Left lung (tissue), 10 donors: ENCODE results near the gene RASAL1. TPM values are rescaled to one million over a fixed set of nuclear protein-coding genes. Genes with fewer than 3 reads are reported as not detected.
A peak's percentile ranks its signal among the peaks of the same experiment; 100 is the strongest.

Source experiments
- ATAC-seq: fragments of 200-7000 bp; cut with Tn5 transposase; one replicate; pipeline ENCODE4 v1.9.1; 2020; ENCODE audit warnings: moderate library complexity
- DNase-seq, 4 donors: peaks; one replicate each; pipeline ENCODE4 v3.0.0-alpha.2; 2013 to 2020
- H3K27ac ChIP-seq, 2 donors: fragments of 200-600 bp; sonication (generic) in 1 of 2; one replicate each; pipeline versions ENCODE4 v1.5.0 to v1.8.0; 2020 to 2021
- H3K27me3 ChIP-seq, 2 donors: fragments of 200-600 bp; sonication (generic) in 1 of 2; one replicate each; pipeline versions ENCODE4 v1.5.0 to v1.8.0; 2020 to 2021
- H3K36me3 ChIP-seq, 2 donors: fragments of 200-600 bp; sonication (generic) in 1 of 2; one replicate each; pipeline versions ENCODE4 v1.5.0 to v1.8.0; 2020 to 2021
- H3K4me1 ChIP-seq, 2 donors: fragments of 200-600 bp; one replicate each; pipeline ENCODE4 v1.8.0; 2021
- H3K4me3 ChIP-seq, 2 donors: fragments of 200-600 bp; sonication (generic) in 1 of 2; one replicate each; pipeline versions ENCODE4 v1.5.0 to v1.8.0; 2020 to 2021; ENCODE audit warnings: mild to moderate bottlenecking in 1 of 2
- H3K9me3 ChIP-seq, 2 donors: fragments of 200-600 bp; sonication (generic) in 1 of 2; one replicate each; pipeline versions ENCODE4 v1.5.0 to v1.8.0; 2020 to 2021
- intact Hi-C, 2 donors: fragments of 100-400 bp; cut with DNase I; formaldehyde crosslinking; loops; one replicate each; pipeline versions ENCODE4 v1.11.2 to v1.14.2; 2022
- polyA plus RNA-seq, 6 donors: library from polyadenylated mRNA; unstranded; fragments of 120-200 nt; gene quantifications; one replicate each; pipeline ENCODE4 v1.2.1, GENCODE V29; 2013; ENCODE audit not compliant: insufficient read length in 6 of 6
- total RNA-seq, 2 donors: library from RNA; stranded (reverse); fragmentation: NEBNext Ultra II Directional; extraction: Animal tissue kit (Norgen Biotek cat#: 25700); gene quantifications; one replicate each; pipeline ENCODE4 v1.2.1, GENCODE V29; 2021
- TF ChIP-seq, protein P1 (sequence below), 2 donors: fragments of 200-600 bp; sonication (generic) in 1 of 2; IDR thresholded peaks; one replicate each; pipeline versions ENCODE4 v1.5.0 to v1.8.0; 2021; ENCODE audit warnings: antibody characterized with exemption in 2 of 2
- donor health status: DM: no; HTN: yes; CAD: no.
- donor health status: DM: no; HTN: no; CAD: no.

Gene RASAL1
- total and polyA plus RNA-seq, 8 donors, result 0.16 to 0.46 (median 0.24) TPM

DNA sequence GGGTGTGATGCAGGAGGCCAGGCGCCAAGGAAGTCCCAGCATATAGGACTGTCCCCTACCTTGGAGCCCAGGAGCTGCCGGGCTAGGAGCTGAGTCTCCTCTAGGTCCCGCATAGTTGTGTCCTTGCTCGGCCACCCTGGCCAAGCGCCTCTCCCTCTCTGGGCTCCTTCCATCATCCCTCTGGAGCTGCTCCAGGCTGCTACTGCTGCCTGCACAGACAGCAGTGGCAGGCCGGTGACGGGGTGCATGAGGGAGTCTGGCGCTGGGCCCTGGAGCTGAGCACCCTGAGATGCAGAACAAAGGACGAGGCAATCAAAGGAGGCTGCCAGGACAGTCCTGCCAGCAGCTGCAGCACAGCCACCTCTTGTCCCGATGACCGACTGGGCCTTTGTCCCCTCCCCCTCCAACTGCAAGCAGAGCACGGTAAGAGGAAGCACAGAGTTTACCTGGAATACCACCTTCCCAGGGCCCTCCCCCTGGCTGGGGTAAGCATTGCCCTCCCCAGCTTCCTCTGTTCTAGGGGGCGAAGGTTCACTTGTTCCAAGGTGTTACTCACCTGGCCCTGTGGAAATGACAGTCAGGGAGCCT is 68.7 kb downstream of the RASAL1 start:
- H3K27ac ChIP-seq, result no peak overlapping the region
- H3K9me3 ChIP-seq, result no peaks in the 10 kb centered on the region
- H3K36me3 ChIP-seq, result no peaks in the 10 kb centered on the region
- intact Hi-C loops, result no loop called here
- ATAC-seq (no peak), DNase-seq (no peak)
- H3K4me1 ChIP-seq, result no peaks in the 10 kb centered on the region
- no peak overlapping the region for H3K4me3 ChIP-seq
- TF ChIP-seq, protein P1, sequence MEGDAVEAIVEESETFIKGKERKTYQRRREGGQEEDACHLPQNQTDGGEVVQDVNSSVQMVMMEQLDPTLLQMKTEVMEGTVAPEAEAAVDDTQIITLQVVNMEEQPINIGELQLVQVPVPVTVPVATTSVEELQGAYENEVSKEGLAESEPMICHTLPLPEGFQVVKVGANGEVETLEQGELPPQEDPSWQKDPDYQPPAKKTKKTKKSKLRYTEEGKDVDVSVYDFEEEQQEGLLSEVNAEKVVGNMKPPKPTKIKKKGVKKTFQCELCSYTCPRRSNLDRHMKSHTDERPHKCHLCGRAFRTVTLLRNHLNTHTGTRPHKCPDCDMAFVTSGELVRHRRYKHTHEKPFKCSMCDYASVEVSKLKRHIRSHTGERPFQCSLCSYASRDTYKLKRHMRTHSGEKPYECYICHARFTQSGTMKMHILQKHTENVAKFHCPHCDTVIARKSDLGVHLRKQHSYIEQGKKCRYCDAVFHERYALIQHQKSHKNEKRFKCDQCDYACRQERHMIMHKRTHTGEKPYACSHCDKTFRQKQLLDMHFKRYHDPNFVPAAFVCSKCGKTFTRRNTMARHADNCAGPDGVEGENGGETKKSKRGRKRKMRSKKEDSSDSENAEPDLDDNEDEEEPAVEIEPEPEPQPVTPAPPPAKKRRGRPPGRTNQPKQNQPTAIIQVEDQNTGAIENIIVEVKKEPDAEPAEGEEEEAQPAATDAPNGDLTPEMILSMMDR (IDR thresholded peaks at IDR 0.05), result no peak
- H3K27me3 ChIP-seq, result peaks cover 0 to 40% of the 10 kb centered on the region in 2 donors

DNA sequence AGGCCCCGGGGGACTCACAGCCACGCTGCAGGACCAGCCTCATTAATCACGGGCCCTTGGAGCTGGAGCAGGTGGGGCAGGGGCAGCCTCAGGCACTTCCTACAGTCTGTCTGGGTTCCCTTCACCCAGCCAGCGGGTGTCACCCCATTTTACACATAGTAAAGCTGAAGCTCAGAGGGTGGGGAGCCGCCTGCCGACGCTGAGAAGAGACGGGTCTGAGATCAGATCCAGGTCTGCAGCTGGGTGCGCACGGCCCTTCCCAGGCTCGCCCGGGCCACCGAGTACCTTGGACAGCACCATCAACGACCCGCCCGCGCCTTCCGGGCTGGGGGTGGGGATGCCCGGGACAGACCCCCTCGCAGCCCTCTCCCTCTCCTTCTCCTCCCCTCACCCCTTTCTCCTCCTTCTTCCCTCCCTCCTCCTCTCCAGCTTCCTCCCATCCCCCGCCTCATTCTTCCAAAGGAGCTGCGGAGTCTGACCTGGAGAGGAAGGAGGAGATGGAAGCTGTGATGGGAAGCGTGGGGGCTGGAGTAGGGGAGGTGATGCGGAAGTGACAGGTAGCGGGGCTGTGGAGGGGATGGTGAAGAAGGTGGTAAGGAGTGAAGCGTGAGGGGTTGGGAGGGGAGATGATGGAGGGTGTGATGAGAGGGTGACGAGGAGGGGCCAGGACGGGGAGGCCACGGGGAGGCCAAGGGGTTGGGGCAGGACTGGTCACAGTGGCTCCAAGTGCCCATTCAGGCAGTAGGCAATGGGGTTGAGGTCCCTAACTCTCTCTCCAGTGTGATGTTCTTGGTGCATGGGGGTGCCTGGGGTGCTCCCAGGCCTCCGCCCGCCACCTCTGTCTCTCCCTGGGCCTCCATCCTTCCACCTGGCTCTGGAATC is 70.2 kb downstream of the RASAL1 start:
- TF ChIP-seq, protein P1 (IDR thresholded peaks at IDR 0.05), result no peak

DNA sequence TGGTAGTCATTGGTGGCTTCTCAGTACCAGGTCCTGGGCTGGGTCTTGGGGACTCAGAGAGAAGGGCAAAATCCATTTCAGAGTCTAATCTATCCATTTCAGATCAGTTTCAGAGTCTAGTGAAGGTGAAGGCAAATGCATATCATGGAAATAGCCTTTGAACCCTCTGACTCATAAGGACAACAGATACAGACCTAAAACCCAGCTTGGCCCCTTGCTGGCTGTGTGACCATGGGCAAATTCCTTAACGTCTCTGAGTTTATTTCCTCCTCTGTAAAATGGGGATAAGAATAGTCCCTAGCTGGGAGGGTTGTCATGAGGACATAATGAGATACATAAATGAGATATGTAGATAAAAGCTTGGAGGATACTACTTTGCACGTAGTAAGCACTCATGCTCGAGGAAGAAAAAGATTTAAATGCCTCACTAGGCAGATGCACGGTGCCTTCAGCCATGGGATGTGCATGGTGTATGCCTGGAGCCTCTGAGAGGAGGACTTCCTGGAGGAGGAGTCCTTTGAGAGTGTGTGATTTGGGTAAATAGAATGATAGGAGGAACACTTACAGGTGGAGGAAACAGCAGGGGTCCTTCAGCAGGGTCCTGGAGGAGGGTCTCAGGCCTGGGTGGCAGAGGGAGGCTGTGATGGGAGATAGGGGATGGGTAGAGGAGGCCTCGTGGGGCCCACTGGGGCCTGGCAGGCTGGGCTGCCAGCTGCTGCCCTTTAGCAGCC is 71.0 kb downstream of the RASAL1 start:
- DNase-seq (no peak), ATAC-seq (no peak)
- TF ChIP-seq, protein P1 (IDR thresholded peaks at IDR 0.05), result no peak
- peaks cover 0 to 51% of the 10 kb centered on the region in 2 donors for H3K27me3 ChIP-seq
- H3K4me3 ChIP-seq, result no peak overlapping the region
- H3K4me1 ChIP-seq, result no peaks in the 10 kb centered on the region
- H3K36me3 ChIP-seq, result no peaks in the 10 kb centered on the region
- H3K27ac ChIP-seq, result no peak overlapping the region
- no peaks in the 10 kb centered on the region for H3K9me3 ChIP-seq
- intact Hi-C loops, result no loop called here

More for the DNA sequence above, 70.2 kb downstream of the RASAL1 start:
- Histone ChIP-seq H3K4me3 (no peak overlapping the region), H3K27me3 (peaks cover 0 to 49% of the 10 kb centered on the region in 2 donors), H3K36me3 (no peaks in the 10 kb centered on the region), H3K4me1 (no peaks in the 10 kb centered on the region), H3K27ac (no peak overlapping the region), H3K9me3 (no peaks in the 10 kb centered on the region)
- DNase-seq, result no peak
- ATAC-seq, result peak; percentile 46
- intact Hi-C loops, result no loop called here

DNA sequence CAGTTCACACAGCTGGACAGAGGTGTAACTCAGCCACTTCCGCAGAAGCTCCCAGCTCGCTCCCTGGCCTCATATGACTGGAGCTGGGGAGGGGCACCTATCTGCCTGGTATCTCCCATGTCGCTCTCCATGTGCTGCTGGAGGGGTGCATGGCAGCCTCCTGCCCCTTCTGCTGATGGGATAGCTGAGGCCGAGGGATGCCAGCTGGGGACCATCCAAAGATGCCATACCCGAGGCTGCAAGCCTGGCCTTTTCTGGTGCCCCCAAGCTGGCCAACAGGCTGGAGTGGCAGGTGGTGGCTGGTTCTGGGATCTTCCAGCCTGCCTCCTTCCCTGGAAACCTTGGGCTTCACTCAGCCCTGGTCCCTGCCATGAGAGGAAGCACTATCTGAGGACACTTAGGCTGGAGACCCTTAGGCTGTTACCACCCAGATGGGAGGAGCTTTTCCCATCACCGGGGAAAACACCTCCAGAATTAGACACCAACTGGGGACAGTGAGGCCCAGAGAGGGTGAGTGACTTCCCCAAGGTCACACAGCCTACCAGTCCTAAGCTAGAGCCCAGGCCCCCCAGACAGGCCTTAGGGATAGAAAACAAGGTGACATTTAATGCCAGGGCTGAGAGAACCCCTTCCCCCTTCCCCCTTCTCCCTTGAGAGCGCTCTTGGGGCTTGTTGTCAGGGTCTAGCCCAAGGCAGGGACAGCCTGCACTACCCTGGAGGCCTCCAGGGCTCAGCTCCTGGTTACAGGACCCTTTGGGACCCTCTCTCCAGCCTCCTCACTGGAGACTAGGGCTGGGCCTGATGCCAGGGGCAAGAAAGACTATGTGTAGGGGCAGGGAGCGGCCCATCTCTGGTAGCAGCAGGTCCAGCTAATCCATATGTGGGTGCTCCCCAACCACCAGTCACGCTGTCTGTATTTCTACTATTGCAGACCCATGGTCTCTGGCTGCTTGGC is 71.9 kb downstream of the RASAL1 start:
- no peak overlapping the region for H3K27ac ChIP-seq
- no peaks in the 10 kb centered on the region for H3K36me3 ChIP-seq
- intact Hi-C loops, result no loop called here
- H3K4me3 ChIP-seq, result no peak overlapping the region
- H3K27me3 ChIP-seq, result peaks cover 0 to 55% of the 10 kb centered on the region in 2 donors
- ATAC-seq (no peak), DNase-seq (no peak)
- H3K9me3 ChIP-seq, result no peaks in the 10 kb centered on the region
- H3K4me1 ChIP-seq, result no peaks in the 10 kb centered on the region
- TF ChIP-seq, protein P1 (IDR thresholded peaks at IDR 0.05), result no peak
